ENCODE data around the gene CD164L2. TPM values are rescaled to one million over a fixed set of nuclear protein-coding genes. Genes with fewer than 3 reads are reported as not detected.
A peak's percentile ranks its signal among the peaks of the same experiment; 100 is the strongest.

Gene CD164L2
- total RNA-seq, 1 experiment from 2014 or later: 0.63 TPM

- ChIA-PET CTCF (interaction anchor here (0.7 to 0.9 kb wide), 2 partner anchors 93 to 214 kb away, joined by 3 read pairs; no protein-coding TSS in a partner anchor), POLR2A (ENCODE audit: unreplicated experiment) (no interaction called here)
- no peaks in the 10 kb centered on the region for H3F3A ChIP-seq (ENCODE audit: insufficient read depth, low read depth)
- no peaks in the 10 kb centered on the region for H3K9me2 ChIP-seq (ENCODE audit: insufficient read depth)
- no peaks in the 10 kb centered on the region for H3K79me2 ChIP-seq (ENCODE audit: low read depth)
- no peaks in the 10 kb centered on the region for H3K27me3 ChIP-seq (ENCODE audit: insufficient read depth, low read depth)
- no peak for DNase-seq
- no peak overlapping the region for H3K27ac ChIP-seq
- TF ChIP-seq, protein P1, sequence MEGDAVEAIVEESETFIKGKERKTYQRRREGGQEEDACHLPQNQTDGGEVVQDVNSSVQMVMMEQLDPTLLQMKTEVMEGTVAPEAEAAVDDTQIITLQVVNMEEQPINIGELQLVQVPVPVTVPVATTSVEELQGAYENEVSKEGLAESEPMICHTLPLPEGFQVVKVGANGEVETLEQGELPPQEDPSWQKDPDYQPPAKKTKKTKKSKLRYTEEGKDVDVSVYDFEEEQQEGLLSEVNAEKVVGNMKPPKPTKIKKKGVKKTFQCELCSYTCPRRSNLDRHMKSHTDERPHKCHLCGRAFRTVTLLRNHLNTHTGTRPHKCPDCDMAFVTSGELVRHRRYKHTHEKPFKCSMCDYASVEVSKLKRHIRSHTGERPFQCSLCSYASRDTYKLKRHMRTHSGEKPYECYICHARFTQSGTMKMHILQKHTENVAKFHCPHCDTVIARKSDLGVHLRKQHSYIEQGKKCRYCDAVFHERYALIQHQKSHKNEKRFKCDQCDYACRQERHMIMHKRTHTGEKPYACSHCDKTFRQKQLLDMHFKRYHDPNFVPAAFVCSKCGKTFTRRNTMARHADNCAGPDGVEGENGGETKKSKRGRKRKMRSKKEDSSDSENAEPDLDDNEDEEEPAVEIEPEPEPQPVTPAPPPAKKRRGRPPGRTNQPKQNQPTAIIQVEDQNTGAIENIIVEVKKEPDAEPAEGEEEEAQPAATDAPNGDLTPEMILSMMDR (conservative IDR thresholded peaks at IDR 0.05): no peak
- H3K4me2 ChIP-seq: no peak overlapping the region
- H2AFZ ChIP-seq: no peak overlapping the region
- no peaks in the 10 kb centered on the region for H3K9me3 ChIP-seq (ENCODE audit: insufficient read depth, low read depth)
- no peaks in the 10 kb centered on the region for H4K20me1 ChIP-seq (ENCODE audit: insufficient read depth)
- H3K4me3 ChIP-seq: no peak overlapping the region
- H3K36me3 ChIP-seq (ENCODE audit: low read depth): no peaks in the 10 kb centered on the region
- H3K4me1 ChIP-seq (replicated peaks; ENCODE audit: insufficient read depth): no peaks in the 10 kb centered on the region
- intact Hi-C loops (cut with micrococcal nuclease; ENCODE audit: unreplicated experiment): no loop called here
- no TSS peak for BruUV-seq (replicated peaks)
Measured at GRCh38 chr1:27394282-27394658, 11.1 kb upstream of the CD164L2 start.

- no peak overlapping the region for H3K4me3 ChIP-seq
Measured at GRCh38 chr1:27393641-27394281, 10.6 kb upstream of the CD164L2 start.

DNA sequence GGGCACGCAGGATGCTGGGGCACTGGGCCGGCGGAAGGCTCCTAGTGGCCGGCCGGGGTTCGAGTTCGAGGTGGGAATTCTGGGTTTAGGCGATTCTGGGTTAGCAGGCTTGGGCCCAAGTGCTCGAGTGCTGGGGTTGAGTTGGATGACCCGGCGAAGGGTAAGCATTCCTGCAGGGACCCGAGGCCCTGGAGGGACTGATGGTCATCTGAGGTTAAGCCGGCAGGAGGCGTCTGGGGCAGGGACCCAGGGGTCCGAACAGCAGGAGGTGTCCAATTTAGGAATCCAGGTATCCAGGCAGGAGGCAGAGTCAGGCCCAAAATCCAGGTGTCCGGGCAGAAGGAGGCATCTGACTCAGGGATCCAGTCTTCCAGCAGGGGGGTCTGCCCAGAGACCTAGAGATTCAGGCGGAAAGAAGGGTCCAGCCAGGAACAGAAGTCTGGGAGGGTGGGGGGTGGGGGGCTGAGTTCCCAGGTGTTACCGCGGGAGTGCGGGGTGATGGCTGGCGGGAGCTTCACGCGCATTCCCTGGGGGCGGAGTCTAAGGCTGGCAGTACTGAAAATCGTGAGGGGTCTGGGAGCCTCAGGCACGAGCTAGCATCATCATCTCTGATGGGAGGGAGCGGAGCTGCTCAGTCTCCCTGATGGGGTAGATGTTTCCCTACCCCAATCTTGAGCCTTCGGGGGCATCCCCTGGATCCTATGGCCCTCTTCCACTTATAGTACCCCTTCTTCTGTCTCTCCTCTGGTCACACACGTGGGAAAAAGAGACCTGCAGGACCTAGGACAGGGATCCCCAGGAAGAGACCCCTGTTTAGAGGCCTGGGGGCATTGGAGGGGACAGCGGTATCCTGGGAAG is 9.9 kb upstream of the CD164L2 start:
- Histone ChIP-seq H3F3A (ENCODE audit: insufficient read depth, low read depth) (no peaks in the 10 kb centered on the region), H3K9me2 (ENCODE audit: insufficient read depth) (no peaks in the 10 kb centered on the region), H3K9me3 (ENCODE audit: insufficient read depth, low read depth) (no peaks in the 10 kb centered on the region), H4K20me1 (ENCODE audit: insufficient read depth) (no peaks in the 10 kb centered on the region), H3K27me3 (ENCODE audit: insufficient read depth, low read depth) (no peaks in the 10 kb centered on the region), H3K4me2 (peak overlapping the region; percentile 85), H3K4me3 (peak overlapping the region; percentile 66), H3K4me1 (replicated peaks; ENCODE audit: insufficient read depth) (no peaks in the 10 kb centered on the region), H3K79me2 (ENCODE audit: low read depth) (no peaks in the 10 kb centered on the region), H3K36me3 (ENCODE audit: low read depth) (no peaks in the 10 kb centered on the region), H2AFZ (peak overlapping the region; percentile 86), H3K27ac (no peak overlapping the region)
- ChIA-PET CTCF (interaction anchor here (0.6 kb wide), 1 partner anchor 700 kb away, joined by 3 read pairs; no protein-coding TSS in a partner anchor), POLR2A (ENCODE audit: unreplicated experiment) (no interaction called here)
- intact Hi-C loops (cut with micrococcal nuclease; ENCODE audit: unreplicated experiment): no loop called here
- no TSS peak for BruUV-seq (replicated peaks)
- DNase-seq: no peak
- TF ChIP-seq, protein P1 (conservative IDR thresholded peaks at IDR 0.05): no peak
- TF ChIP-seq EZH2 (IDR thresholded peaks at IDR 0.05; ENCODE audit: low read depth): no peak

More at GRCh38 chr1:27393641-27394281, 10.6 kb upstream of the CD164L2 start:
- no peak overlapping the region for H2AFZ ChIP-seq
- ChIA-PET CTCF (interaction anchor here (0.6 kb wide), 1 partner anchor 701 kb away, joined by 3 read pairs; no protein-coding TSS in a partner anchor), POLR2A (ENCODE audit: unreplicated experiment) (no interaction called here)
- no peaks in the 10 kb centered on the region for H3F3A ChIP-seq (ENCODE audit: insufficient read depth, low read depth)
- TF ChIP-seq, protein P1 (conservative IDR thresholded peaks at IDR 0.05): no peak
- TF ChIP-seq EZH2 (IDR thresholded peaks at IDR 0.05; ENCODE audit: low read depth): no peak
- BruUV-seq (replicated peaks): no TSS peak
- H3K9me2 ChIP-seq (ENCODE audit: insufficient read depth): no peaks in the 10 kb centered on the region
- H3K27ac ChIP-seq: no peak overlapping the region
- H3K9me3 ChIP-seq (ENCODE audit: insufficient read depth, low read depth): no peaks in the 10 kb centered on the region
- H3K36me3 ChIP-seq (ENCODE audit: low read depth): no peaks in the 10 kb centered on the region
- H3K27me3 ChIP-seq (ENCODE audit: insufficient read depth, low read depth): no peaks in the 10 kb centered on the region
- intact Hi-C loops (cut with micrococcal nuclease; ENCODE audit: unreplicated experiment): no loop called here
- H3K4me2 ChIP-seq: no peak overlapping the region
- no peaks in the 10 kb centered on the region for H4K20me1 ChIP-seq (ENCODE audit: insufficient read depth)
- H3K4me1 ChIP-seq (replicated peaks; ENCODE audit: insufficient read depth): no peaks in the 10 kb centered on the region
- DNase-seq: no peak
- no peaks in the 10 kb centered on the region for H3K79me2 ChIP-seq (ENCODE audit: low read depth)
